ENCODE results near the gene NTN1. TPM values are rescaled to one million over a fixed set of nuclear protein-coding genes. Genes with fewer than 3 reads are reported as not detected.

NTN1 gene
- total and polyA plus RNA-seq, 9 donors = 0.28 to 12.5 (median 1.8) TPM

DNA sequence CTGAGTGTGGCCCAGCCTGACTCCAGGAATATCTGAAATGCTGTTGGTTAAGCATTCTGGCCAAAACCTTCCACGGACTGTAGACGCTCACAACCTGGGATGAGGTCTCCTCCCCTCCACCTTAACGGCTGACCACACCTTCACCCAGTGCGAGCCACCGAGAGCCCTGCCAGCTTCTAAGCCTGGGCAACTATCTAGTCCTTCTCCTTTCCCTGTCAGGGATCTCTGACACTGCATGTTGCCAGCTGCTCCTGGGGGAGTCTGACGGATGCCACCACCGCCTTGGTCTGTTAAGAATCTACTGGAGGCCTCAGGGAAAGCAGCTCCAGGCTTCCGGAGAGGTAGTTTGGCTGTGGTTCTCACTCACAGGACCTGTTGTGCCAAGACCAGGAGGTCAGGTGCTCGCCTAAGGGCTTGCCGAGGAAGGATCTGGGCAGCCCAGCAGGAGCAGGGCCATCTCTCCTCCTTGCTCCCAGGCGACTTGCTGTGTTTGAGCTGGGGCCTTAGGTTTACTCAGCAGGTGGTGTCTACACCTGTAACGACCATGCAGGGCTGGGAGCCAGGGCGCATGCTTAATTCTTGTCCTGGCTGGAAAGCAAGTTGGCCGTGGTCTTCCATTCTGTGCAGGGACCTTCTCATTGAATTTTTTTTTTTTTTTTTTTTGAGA, 111.8 kb downstream of the NTN1 start:
- TF ChIP-seq, protein P1, sequence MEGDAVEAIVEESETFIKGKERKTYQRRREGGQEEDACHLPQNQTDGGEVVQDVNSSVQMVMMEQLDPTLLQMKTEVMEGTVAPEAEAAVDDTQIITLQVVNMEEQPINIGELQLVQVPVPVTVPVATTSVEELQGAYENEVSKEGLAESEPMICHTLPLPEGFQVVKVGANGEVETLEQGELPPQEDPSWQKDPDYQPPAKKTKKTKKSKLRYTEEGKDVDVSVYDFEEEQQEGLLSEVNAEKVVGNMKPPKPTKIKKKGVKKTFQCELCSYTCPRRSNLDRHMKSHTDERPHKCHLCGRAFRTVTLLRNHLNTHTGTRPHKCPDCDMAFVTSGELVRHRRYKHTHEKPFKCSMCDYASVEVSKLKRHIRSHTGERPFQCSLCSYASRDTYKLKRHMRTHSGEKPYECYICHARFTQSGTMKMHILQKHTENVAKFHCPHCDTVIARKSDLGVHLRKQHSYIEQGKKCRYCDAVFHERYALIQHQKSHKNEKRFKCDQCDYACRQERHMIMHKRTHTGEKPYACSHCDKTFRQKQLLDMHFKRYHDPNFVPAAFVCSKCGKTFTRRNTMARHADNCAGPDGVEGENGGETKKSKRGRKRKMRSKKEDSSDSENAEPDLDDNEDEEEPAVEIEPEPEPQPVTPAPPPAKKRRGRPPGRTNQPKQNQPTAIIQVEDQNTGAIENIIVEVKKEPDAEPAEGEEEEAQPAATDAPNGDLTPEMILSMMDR (IDR thresholded peaks at IDR 0.05) = no peak
- TF ChIP-seq POLR2A (IDR thresholded peaks at IDR 0.05) (no peak), EP300 (IDR thresholded peaks at IDR 0.05) (no peak)

DNA sequence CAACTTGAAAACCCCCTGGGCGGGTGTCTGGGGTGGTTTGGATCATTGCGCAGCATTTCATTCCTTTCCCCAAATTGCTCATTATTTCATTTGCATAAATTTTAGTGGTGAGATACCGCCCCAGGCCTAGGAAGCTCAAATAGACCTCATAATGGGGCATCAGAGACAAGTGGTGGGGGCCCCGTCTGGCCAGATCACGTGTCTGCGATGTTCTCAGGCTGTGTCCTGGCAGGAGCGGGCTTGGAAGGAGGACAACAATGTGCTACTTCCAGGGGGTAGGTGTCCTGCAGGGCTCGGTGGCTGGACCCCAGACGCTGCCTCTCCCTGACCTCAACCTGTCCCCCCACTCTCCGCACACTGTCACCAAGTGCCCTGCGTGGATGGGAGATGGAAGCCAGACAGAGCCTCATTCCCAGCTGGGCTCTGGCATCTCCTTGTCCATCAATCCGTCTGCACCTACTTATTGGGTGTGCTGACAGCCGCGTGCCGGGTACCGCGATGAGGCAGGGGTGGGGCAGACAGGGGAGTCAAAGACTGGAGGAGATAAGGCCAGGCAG, 116.9 kb downstream of the NTN1 start:
- Histone ChIP-seq H3K36me3 (no peaks in the 10 kb centered on the region), H3K27ac (no peak overlapping the region), H3K4me1 (ENCODE audit: insufficient read depth) (no peaks in the 10 kb centered on the region), H3K27me3 (no peaks in the 10 kb centered on the region), H3K4me3 (no peak overlapping the region), H3K9me3 (no peaks in the 10 kb centered on the region)
- intact Hi-C loops (cut with DNase I) = no loop called here
- TF ChIP-seq EP300 (IDR thresholded peaks at IDR 0.05) (no peak), POLR2A (IDR thresholded peaks at IDR 0.05) (no peak)
- TF ChIP-seq, protein P1 (IDR thresholded peaks at IDR 0.05) = no peak
- DNase-seq = no peak
- WGBS, 3 donors = 84 to 86% (median 86%) methylated on average over 17 of the region's 17 CpGs

More for the DNA sequence above, 111.8 kb downstream of the NTN1 start:
- no peak overlapping the region for H3K27ac ChIP-seq
- DNase-seq = no peak
- no peaks in the 10 kb centered on the region for H3K36me3 ChIP-seq
- intact Hi-C loops (cut with DNase I) = no loop called here
- H3K4me1 ChIP-seq (ENCODE audit: insufficient read depth) = no peaks in the 10 kb centered on the region
- WGBS, 3 donors = 89 to 91% (median 90%) methylated on average over 13 to 14 of the region's 14 CpGs
- H3K9me3 ChIP-seq = no peaks in the 10 kb centered on the region
- H3K27me3 ChIP-seq = no peaks in the 10 kb centered on the region
- H3K4me3 ChIP-seq = no peak overlapping the region

DNA sequence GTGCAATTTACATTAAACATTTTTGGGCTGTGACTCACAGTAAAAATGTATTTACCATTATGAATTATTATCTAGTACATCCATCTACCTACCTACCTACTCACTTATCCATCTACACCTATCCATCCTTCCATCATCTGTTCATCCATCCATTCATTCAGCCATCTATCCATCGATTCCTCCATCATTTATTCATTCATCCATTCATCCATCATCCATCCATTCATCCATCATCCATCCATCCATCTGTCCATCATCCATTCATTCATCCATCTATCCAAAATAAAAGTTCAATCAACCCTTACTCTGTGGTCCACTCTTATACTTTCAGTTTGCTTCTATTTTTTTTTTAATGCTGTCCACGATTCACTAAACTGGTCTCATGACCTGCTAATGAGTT, 118.4 kb downstream of the NTN1 start:
- no peak for DNase-seq
- Histone ChIP-seq H3K4me1 (ENCODE audit: insufficient read depth) (no peaks in the 10 kb centered on the region), H3K36me3 (no peaks in the 10 kb centered on the region), H3K27me3 (no peaks in the 10 kb centered on the region), H3K4me3 (no peak overlapping the region), H3K27ac (no peak overlapping the region), H3K9me3 (no peaks in the 10 kb centered on the region)
- intact Hi-C loops (cut with DNase I) = no loop called here
- WGBS, 3 donors = 54 to 73% (median 68%) methylated on average over 2 of the region's 2 CpGs
- TF ChIP-seq EP300 (IDR thresholded peaks at IDR 0.05) = no peak
- TF ChIP-seq, protein P1 (IDR thresholded peaks at IDR 0.05) = no peak
- no peak for TF ChIP-seq POLR2A (IDR thresholded peaks at IDR 0.05)

DNA sequence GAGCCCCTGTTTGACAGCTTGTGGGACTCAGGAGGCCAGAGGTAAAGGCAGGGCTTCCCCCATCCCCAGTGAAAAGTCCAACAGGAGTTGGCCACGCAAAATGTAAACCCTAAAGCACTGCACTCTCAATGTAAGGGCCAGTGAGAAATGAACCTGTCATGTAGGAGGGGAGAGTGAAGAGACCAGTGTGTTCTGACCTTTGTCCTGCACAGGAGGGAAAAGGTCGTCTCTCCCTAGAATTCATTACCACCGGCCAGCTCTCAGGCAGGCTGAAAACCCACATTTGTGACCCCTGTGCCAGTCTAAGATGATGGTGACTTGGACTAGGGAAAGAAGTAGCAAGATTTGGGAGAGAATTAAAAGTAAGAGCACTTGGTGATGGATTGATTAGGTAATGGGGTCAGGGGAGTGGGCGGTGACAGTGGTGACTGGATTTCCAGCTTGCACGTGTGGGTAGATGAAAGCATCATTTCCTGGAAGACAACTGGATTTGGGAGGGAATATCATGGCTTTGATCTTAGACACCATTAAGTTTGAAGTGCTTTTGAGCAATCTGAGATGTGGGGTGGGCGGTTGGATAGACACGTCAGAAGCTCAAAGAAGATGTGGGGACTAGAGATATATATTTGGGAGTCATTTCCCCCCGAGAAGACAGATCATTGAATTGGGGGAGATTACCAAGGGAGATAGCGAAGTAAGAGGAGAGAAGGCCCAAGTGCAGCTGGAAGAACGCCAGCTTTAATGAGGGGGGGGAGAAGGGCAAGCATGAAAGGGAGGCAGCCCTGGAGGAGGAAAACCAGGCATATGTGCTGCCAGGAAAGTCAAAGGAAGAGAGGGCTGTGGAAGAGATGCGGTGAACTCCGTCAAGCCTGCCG, 119.5 kb downstream of the NTN1 start:
- no peaks in the 10 kb centered on the region for H3K27me3 ChIP-seq
- no peak for DNase-seq
- no peaks in the 10 kb centered on the region for H3K9me3 ChIP-seq
- intact Hi-C loops (cut with DNase I) = no loop called here
- H3K36me3 ChIP-seq = no peaks in the 10 kb centered on the region
- H3K4me3 ChIP-seq = no peak overlapping the region
- TF ChIP-seq EP300 (IDR thresholded peaks at IDR 0.05) (no peak), POLR2A (IDR thresholded peaks at IDR 0.05) (no peak)
- TF ChIP-seq, protein P1 (IDR thresholded peaks at IDR 0.05) = no peak
- H3K4me1 ChIP-seq (ENCODE audit: insufficient read depth) = no peaks in the 10 kb centered on the region
- 68 to 69% (median 69%) methylated on average over 13 of the region's 13 CpGs for WGBS, 3 donors
- H3K27ac ChIP-seq = no peak overlapping the region

Measured in ovary (tissue), 9 donors.